ENCODE measurements around the gene ABCA7. TPM values are rescaled to one million over a fixed set of nuclear protein-coding genes. Genes with fewer than 3 reads are reported as not detected.

The ABCA7 gene, protein sequence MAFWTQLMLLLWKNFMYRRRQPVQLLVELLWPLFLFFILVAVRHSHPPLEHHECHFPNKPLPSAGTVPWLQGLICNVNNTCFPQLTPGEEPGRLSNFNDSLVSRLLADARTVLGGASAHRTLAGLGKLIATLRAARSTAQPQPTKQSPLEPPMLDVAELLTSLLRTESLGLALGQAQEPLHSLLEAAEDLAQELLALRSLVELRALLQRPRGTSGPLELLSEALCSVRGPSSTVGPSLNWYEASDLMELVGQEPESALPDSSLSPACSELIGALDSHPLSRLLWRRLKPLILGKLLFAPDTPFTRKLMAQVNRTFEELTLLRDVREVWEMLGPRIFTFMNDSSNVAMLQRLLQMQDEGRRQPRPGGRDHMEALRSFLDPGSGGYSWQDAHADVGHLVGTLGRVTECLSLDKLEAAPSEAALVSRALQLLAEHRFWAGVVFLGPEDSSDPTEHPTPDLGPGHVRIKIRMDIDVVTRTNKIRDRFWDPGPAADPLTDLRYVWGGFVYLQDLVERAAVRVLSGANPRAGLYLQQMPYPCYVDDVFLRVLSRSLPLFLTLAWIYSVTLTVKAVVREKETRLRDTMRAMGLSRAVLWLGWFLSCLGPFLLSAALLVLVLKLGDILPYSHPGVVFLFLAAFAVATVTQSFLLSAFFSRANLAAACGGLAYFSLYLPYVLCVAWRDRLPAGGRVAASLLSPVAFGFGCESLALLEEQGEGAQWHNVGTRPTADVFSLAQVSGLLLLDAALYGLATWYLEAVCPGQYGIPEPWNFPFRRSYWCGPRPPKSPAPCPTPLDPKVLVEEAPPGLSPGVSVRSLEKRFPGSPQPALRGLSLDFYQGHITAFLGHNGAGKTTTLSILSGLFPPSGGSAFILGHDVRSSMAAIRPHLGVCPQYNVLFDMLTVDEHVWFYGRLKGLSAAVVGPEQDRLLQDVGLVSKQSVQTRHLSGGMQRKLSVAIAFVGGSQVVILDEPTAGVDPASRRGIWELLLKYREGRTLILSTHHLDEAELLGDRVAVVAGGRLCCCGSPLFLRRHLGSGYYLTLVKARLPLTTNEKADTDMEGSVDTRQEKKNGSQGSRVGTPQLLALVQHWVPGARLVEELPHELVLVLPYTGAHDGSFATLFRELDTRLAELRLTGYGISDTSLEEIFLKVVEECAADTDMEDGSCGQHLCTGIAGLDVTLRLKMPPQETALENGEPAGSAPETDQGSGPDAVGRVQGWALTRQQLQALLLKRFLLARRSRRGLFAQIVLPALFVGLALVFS (N-terminal part only)
- total RNA-seq (ENCODE audit: unreplicated experiment): 16.3 TPM
- long read RNA-seq, partial matches to known transcripts: 1 of 2 reads
- long read RNA-seq, other reads (novel, unspliced or antisense): 1 of 2 reads

DNA sequence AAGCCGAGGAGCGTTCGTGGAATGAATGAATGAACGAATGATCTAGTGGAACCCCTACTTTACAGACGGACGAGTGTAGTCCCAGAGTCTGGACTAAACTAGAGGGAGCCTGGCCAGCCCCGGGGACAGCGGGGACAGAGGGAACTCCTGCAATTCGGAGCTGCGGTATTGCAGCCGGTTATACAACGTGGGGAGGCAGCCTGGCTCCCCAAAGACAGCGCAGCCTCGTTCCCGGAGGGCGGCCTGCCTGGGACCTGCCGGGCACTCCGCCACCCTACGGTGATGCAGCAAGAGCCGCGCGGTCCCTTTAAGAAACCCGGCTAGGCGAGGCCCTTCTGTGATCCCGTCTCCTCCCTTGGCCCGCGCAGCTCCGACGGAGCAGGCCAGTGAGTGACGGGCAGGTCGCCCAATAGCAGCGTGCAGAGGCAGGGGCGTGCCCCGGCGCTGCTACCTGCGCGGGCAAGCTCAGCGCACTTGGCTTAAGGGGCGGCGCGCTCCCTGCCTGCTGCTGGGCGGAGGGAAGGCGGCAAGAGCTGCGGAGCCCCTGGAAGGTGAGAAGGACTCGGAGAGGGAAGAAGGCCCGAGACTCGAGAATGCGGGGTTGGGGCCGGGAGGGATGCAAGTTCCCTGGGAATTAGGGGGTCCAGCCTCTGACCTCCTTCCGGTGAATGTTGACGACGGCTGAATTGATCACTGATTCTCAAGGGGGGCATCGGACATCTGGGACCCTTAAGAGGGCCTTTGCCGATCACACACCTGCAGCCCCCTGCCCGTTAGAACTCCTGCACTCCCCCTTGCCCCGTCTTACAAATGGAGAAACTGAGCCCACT, at the start of gene ABCA7:
TSS of gene ABCA7 (plus strand) at position 462 of the 830 bp plus-strand sequence. CDS start 1,255 bp downstream, outside the sequence.
- TF ChIP-seq, protein P1, sequence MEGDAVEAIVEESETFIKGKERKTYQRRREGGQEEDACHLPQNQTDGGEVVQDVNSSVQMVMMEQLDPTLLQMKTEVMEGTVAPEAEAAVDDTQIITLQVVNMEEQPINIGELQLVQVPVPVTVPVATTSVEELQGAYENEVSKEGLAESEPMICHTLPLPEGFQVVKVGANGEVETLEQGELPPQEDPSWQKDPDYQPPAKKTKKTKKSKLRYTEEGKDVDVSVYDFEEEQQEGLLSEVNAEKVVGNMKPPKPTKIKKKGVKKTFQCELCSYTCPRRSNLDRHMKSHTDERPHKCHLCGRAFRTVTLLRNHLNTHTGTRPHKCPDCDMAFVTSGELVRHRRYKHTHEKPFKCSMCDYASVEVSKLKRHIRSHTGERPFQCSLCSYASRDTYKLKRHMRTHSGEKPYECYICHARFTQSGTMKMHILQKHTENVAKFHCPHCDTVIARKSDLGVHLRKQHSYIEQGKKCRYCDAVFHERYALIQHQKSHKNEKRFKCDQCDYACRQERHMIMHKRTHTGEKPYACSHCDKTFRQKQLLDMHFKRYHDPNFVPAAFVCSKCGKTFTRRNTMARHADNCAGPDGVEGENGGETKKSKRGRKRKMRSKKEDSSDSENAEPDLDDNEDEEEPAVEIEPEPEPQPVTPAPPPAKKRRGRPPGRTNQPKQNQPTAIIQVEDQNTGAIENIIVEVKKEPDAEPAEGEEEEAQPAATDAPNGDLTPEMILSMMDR (IDR thresholded peaks at IDR 0.05; ENCODE audit: unreplicated experiment): no peak
- peaks cover 17% of the 10 kb centered on the region for H3K4me1 Mint-ChIP-seq (ENCODE audit: unreplicated experiment)
- H3K4me3 Mint-ChIP-seq (ENCODE audit: unreplicated experiment): peak within 1 kb of the TSS; percentile 94
- H3K9me3 Mint-ChIP-seq (ENCODE audit: unreplicated experiment): no peaks in the 10 kb centered on the region
- H3K27me3 Mint-ChIP-seq (ENCODE audit: unreplicated experiment): peaks cover 30% of the 10 kb centered on the region
- H3K36me3 Mint-ChIP-seq (ENCODE audit: low read depth, unreplicated experiment): peaks cover 29% of the 10 kb centered on the region
- peak; percentile 99 for DNase-seq (ENCODE audit: low spot score)
- peak within 1 kb of the TSS; percentile 74 for H3K27ac Mint-ChIP-seq (ENCODE audit: unreplicated experiment)

DNA sequence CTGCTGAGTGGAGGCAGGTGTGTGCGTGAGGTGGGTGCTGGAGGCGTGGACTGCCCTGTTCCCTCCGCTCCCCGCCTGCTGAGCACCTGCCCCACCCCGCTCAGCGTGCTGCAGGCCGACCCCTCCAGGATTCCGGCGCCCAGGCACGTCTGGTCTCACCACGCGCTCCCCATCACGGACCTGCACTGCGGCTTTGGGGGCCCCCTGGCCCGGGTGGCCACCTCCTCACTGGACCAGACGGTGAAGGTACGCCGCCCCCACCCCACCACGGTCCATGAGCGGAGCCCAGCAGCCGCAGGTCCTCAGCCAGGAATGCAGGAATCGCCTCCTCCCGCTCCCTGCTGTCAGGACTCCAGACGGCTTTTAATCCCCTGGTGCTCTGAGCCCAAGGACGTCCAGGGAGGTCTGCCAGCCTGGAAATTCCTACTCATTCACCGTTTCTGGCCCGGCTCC, 49.8 kb upstream of the ABCA7 start:
- H3K36me3 Mint-ChIP-seq (ENCODE audit: low read depth, unreplicated experiment): peaks cover 10% of the 10 kb centered on the region
- no peak overlapping the region for H3K27ac Mint-ChIP-seq (ENCODE audit: unreplicated experiment)
- peaks cover 4% of the 10 kb centered on the region for H3K4me1 Mint-ChIP-seq (ENCODE audit: unreplicated experiment)
- peaks cover 1% of the 10 kb centered on the region for H3K27me3 Mint-ChIP-seq (ENCODE audit: unreplicated experiment)
- TF ChIP-seq, protein P1 (IDR thresholded peaks at IDR 0.05; ENCODE audit: unreplicated experiment): no peak
- no peaks in the 10 kb centered on the region for H3K9me3 Mint-ChIP-seq (ENCODE audit: unreplicated experiment)
- no peak overlapping the region for H3K4me3 Mint-ChIP-seq (ENCODE audit: unreplicated experiment)
- DNase-seq (ENCODE audit: low spot score): no peak

DNA sequence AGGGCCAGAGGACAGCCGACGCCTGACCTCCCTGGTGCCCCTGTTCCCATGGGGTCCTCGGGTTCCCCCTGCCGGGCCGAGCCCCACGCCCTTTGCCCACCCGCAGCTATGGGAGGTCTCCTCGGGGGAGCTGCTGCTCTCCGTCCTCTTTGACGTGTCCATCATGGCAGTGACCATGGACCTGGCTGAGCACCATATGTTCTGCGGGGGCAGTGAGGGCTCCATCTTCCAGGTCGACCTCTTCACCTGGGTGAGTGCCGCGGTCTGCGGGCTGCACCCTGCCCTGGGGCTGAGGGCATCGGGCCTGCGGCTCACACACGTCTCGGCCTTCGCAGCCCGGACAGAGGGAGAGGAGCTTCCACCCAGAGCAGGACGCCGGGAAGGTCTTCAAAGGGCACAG, 49.2 kb upstream of the ABCA7 start:
- no peaks in the 10 kb centered on the region for H3K9me3 Mint-ChIP-seq (ENCODE audit: unreplicated experiment)
- TF ChIP-seq, protein P1 (IDR thresholded peaks at IDR 0.05; ENCODE audit: unreplicated experiment): no peak
- H3K27ac Mint-ChIP-seq (ENCODE audit: unreplicated experiment): no peak overlapping the region
- no peak for DNase-seq (ENCODE audit: low spot score)
- H3K27me3 Mint-ChIP-seq (ENCODE audit: unreplicated experiment): peaks cover 1% of the 10 kb centered on the region
- H3K4me3 Mint-ChIP-seq (ENCODE audit: unreplicated experiment): no peak overlapping the region
- peaks cover 10% of the 10 kb centered on the region for H3K36me3 Mint-ChIP-seq (ENCODE audit: low read depth, unreplicated experiment)
- H3K4me1 Mint-ChIP-seq (ENCODE audit: unreplicated experiment): peaks cover 4% of the 10 kb centered on the region

DNA sequence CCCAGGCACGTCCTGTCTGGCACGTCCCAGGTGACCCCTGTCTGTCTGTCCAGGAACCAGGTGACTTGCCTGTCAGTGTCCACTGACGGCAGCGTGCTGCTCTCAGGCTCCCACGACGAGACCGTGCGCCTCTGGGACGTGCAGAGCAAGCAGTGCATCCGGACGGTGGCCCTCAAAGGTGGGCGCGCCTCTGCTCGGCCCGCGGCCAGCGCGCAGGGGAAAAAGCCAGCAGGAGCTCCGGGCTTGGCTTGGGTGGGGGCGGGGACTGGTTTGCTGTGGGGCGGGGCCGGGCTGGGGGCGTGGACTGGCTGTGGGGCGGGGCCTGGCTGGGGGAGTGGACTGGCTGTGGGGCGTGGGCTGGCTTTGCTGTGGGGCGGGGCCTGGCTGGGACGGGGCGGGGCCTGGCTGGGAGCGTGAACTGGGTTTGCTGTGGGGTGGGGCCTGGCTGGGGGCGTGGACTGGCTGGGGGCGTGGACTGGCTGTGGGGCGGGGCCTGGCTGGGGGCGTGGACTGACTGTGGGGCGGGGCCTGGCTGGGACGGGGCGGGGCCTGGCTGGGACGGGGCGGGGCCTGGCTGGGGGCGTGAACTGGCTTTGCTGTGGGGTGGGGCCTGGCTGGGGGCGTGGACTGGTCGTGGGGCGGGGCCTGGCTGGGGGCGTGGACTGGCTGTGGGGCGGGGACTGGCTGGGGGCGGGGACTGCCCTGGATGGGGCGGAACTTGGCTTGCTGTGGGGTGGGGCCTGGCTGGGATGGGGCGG, 48.6 kb upstream of the ABCA7 start:
- H3K9me3 Mint-ChIP-seq (ENCODE audit: unreplicated experiment): no peaks in the 10 kb centered on the region
- H3K27ac Mint-ChIP-seq (ENCODE audit: unreplicated experiment): no peak overlapping the region
- H3K4me3 Mint-ChIP-seq (ENCODE audit: unreplicated experiment): no peak overlapping the region
- peaks cover 4% of the 10 kb centered on the region for H3K4me1 Mint-ChIP-seq (ENCODE audit: unreplicated experiment)
- DNase-seq (ENCODE audit: low spot score): peak; percentile 60
- TF ChIP-seq, protein P1 (IDR thresholded peaks at IDR 0.05; ENCODE audit: unreplicated experiment): no peak
- peaks cover 3% of the 10 kb centered on the region for H3K27me3 Mint-ChIP-seq (ENCODE audit: unreplicated experiment)
- H3K36me3 Mint-ChIP-seq (ENCODE audit: low read depth, unreplicated experiment): peaks cover 10% of the 10 kb centered on the region

Data from endothelial cell (in vitro differentiated cells).